IMR-90 (cell line): ENCODE results near the gene CMTM8. TPM values are rescaled to one million over a fixed set of nuclear protein-coding genes. Genes with fewer than 3 reads are reported as not detected.

Experiments used
- ATAC-seq: fragments of 200-7000 bp; cut with Tn5 transposase; 2 replicates; pipeline ENCODE4 v1.9.1; 2020; ENCODE audit warnings: low read depth, mild to moderate bottlenecking, moderate library complexity
- BruUV-seq: library from RNA; stranded (reverse); fragments of 400-500 nt; replicated peaks from 2 replicates; lab custom pipeline; 2021; lab: Mats Ljungman, UMichigan
- CTCF ChIA-PET: fragments of 300-600 bp; formaldehyde crosslinking; extraction: SDS; loops from one replicate; lab custom pipeline; 2021; ENCODE audit warnings: antibody characterized with exemption; lab: Yijun Ruan, JAX
- POLR2A ChIA-PET: fragments of 300-600 bp; sonication (Branson Sonifier 250); formaldehyde crosslinking; loops from one replicate; lab custom pipeline; 2022; ENCODE audit warnings: antibody characterized with exemption; ENCODE audit not compliant: unreplicated experiment; lab: Charles Lee
- DNase-seq: peaks from one replicate; pipeline ENCODE4 v3.0.0; 2013
- H2AFZ ChIP-seq: replicated peaks from 2 replicates; pipeline ENCODE3; 2013; ENCODE audit warnings: low read length, mild to moderate bottlenecking; ENCODE audit not compliant: poor library complexity
- H2AK5ac ChIP-seq: 2 replicates; pipeline ENCODE4 v1.6.1; 2013; ENCODE audit warnings: low read depth, low read length, inconsistent platforms
- H2AK9ac ChIP-seq: replicated peaks from 2 replicates; pipeline ENCODE3; 2013; ENCODE audit warnings: mild to moderate bottlenecking, low read depth, low read length, moderate library complexity; ENCODE audit not compliant: poor library complexity
- H2BK120ac ChIP-seq: 2 replicates; pipeline ENCODE4 v1.6.1; 2013; ENCODE audit warnings: low read depth, low read length, inconsistent platforms
- H2BK15ac ChIP-seq: 3 replicates; pipeline ENCODE4 v1.6.1; 2013; ENCODE audit warnings: low read depth, low read length, inconsistent platforms
- H2BK20ac ChIP-seq: 2 replicates; pipeline ENCODE4 v1.6.1; 2013; ENCODE audit warnings: low read depth, mild to moderate bottlenecking, inconsistent platforms, low read length, moderate library complexity
- H2BK5ac ChIP-seq: 2 replicates; pipeline ENCODE4 v1.6.1; 2013; ENCODE audit warnings: mild to moderate bottlenecking, low read depth, low read length, inconsistent platforms; ENCODE audit not compliant: poor library complexity, severe bottlenecking
- H3K14ac ChIP-seq: replicated peaks from 2 replicates; pipeline ENCODE4 v1.6.1; 2013; ENCODE audit warnings: low read depth, low read length, inconsistent platforms
- H3K18ac ChIP-seq: 2 replicates; pipeline ENCODE4 v1.6.1; 2013; ENCODE audit warnings: low read depth, low read length, control low read depth
- H3K23ac ChIP-seq: 2 replicates; pipeline ENCODE4 v1.6.1; 2013; ENCODE audit warnings: low read depth, low read length, inconsistent platforms
- H3K27ac ChIP-seq: 2 replicates; pipeline ENCODE4 v1.5.1; 2013; ENCODE audit warnings: mild to moderate bottlenecking, control low read depth, low read length; ENCODE audit not compliant: insufficient read depth
- H3K27me3 ChIP-seq: 2 replicates; pipeline ENCODE4 v1.6.1; 2013; ENCODE audit warnings: low read length; ENCODE audit not compliant: control insufficient read depth, insufficient read depth
- H3K36me3 ChIP-seq: 2 replicates; pipeline ENCODE4 v1.6.1; 2013; ENCODE audit warnings: low read length, mixed read lengths; ENCODE audit not compliant: control insufficient read depth, insufficient read depth
- H3K4ac ChIP-seq: 2 replicates; pipeline ENCODE4 v1.6.1; 2013; ENCODE audit warnings: low read depth, low read length, inconsistent platforms
- H3K4me1 ChIP-seq: 2 replicates; pipeline ENCODE4 v1.6.1; 2013; ENCODE audit warnings: low read length, mixed read lengths; ENCODE audit not compliant: control insufficient read depth, insufficient read depth
- H3K4me2 ChIP-seq: 2 replicates; pipeline ENCODE4 v1.6.1; 2013; ENCODE audit warnings: low read depth, mild to moderate bottlenecking, control low read depth, low read length, moderate library complexity
- H3K4me3 ChIP-seq: 2 replicates; pipeline ENCODE4 v1.5.1; 2013; ENCODE audit warnings: low read depth, mild to moderate bottlenecking, control low read depth, low read length, moderate library complexity; ENCODE audit not compliant: insufficient read depth
- H3K56ac ChIP-seq: 2 replicates; pipeline ENCODE4 v1.6.1; 2013; ENCODE audit warnings: low read length, inconsistent platforms; ENCODE audit not compliant: insufficient read depth; ENCODE audit errors: extremely low read depth
- H3K79me1 ChIP-seq, 2 experiments: 2 replicates each; pipeline ENCODE4 v1.6.1; 2013; ENCODE audit warnings: low read length in 2 of 2, inconsistent platforms in 1 of 2, low read depth in 1 of 2
- H3K9ac ChIP-seq: 2 replicates; pipeline ENCODE4 v1.6.1; 2013; ENCODE audit warnings: low read depth, low read length, control low read depth
- H3K9me1 ChIP-seq: 2 replicates; pipeline ENCODE4 v1.6.1; 2013; ENCODE audit warnings: low read length, inconsistent platforms; ENCODE audit not compliant: insufficient read depth
- H3K9me3 ChIP-seq: 2 replicates; pipeline ENCODE4 v1.6.1; 2013; ENCODE audit warnings: low read length; ENCODE audit not compliant: control insufficient read depth, insufficient read depth
- H4K20me1 ChIP-seq: 2 replicates; pipeline ENCODE4 v1.6.1; 2013; ENCODE audit warnings: low read length, inconsistent platforms; ENCODE audit not compliant: insufficient read depth
- H4K5ac ChIP-seq: 2 replicates; pipeline ENCODE4 v1.6.1; 2013; ENCODE audit warnings: mild to moderate bottlenecking, low read depth, low read length, control low read depth
- H4K8ac ChIP-seq, 2 experiments: 2 replicates each; pipeline ENCODE4 v1.6.1; 2013; ENCODE audit warnings: low read depth in 2 of 2, low read length in 2 of 2, control low read depth in 1 of 2, inconsistent platforms in 1 of 2
- H4K91ac ChIP-seq: 2 replicates; pipeline ENCODE4 v1.6.1; 2013; ENCODE audit warnings: low read depth, low read length, inconsistent platforms; ENCODE audit not compliant: insufficient read depth
- BHLHE40 ChIP-seq: fragments of 150-350 bp; IDR thresholded peaks from 2 replicates; pipeline ENCODE4 v1.6.1; 2016; ENCODE audit warnings: mild to moderate bottlenecking, low read depth, low read length
- CEBPB ChIP-seq: IDR thresholded peaks from 2 replicates; pipeline ENCODE4 v1.6.1; 2012; ENCODE audit warnings: low read depth, low read length, improper control_type of control experiment
- CHD1 ChIP-seq: IDR thresholded peaks from 2 replicates; pipeline ENCODE4 v1.6.1; 2012; ENCODE audit warnings: low read depth, low read length, improper control_type of control experiment
- FOS ChIP-seq: fragments of 150-350 bp; IDR thresholded peaks from 2 replicates; pipeline ENCODE4 v1.6.1; 2016; ENCODE audit warnings: low read depth, low read length
- MAFK ChIP-seq: IDR thresholded peaks from 2 replicates; pipeline ENCODE4 v1.6.1; 2012; ENCODE audit warnings: low read depth, low read length, improper control_type of control experiment
- MAZ ChIP-seq: IDR thresholded peaks from 2 replicates; pipeline ENCODE4 v1.6.1; 2012; ENCODE audit warnings: low read depth, mild to moderate bottlenecking, low read length, improper control_type of control experiment, moderate library complexity, borderline replicate concordance
- MXI1 ChIP-seq: IDR thresholded peaks from 2 replicates; pipeline ENCODE4 v1.6.1; 2012; ENCODE audit warnings: low read depth, mild to moderate bottlenecking, low read length, moderate library complexity, borderline replicate concordance
- NFE2L2 ChIP-seq: fragments of 150-350 bp; IDR thresholded peaks from 2 replicates; pipeline ENCODE4 v1.6.1; 2016; ENCODE audit warnings: low read depth, mild to moderate bottlenecking, low read length
- POLR2A ChIP-seq: IDR thresholded peaks from 2 replicates; pipeline ENCODE4 v1.6.1; 2012; ENCODE audit warnings: mild to moderate bottlenecking, low read depth, low read length
- RAD21 ChIP-seq: IDR thresholded peaks from 2 replicates; pipeline ENCODE4 v1.6.1; 2012; ENCODE audit warnings: low read length, improper control_type of control experiment
- RCOR1 ChIP-seq: IDR thresholded peaks from 2 replicates; pipeline ENCODE4 v1.6.1; 2012; ENCODE audit warnings: mild to moderate bottlenecking, low read length, improper control_type of control experiment; ENCODE audit not compliant: insufficient replicate concordance
- RFX5 ChIP-seq: IDR thresholded peaks from 2 replicates; pipeline ENCODE4 v1.8.0; 2012; ENCODE audit warnings: low read depth, mild to moderate bottlenecking, low read length, moderate library complexity
- SMC3 ChIP-seq: fragments of 150-350 bp; IDR thresholded peaks from 2 replicates; pipeline ENCODE4 v1.6.1; 2016; ENCODE audit warnings: low read depth, mild to moderate bottlenecking, antibody characterized with exemption, low read length, moderate library complexity
- WGBS, 2 experiments: methylation state at CpG; one replicate each; pipeline versions ENCODE4 v1.1.5 to v1.1.7; 2013; ENCODE audit warnings: missing lambda C conversion rate in 2 of 2; ENCODE audit not compliant: insufficient read length in 1 of 2; ENCODE audit errors: extremely low coverage in 2 of 2; 5-methylcytosine and 5-hydroxymethylcytosine counted together
- dilution Hi-C: fragments of 300-500 bp; cut with HindIII; formaldehyde crosslinking; loops from one replicate; pipeline ENCODE4 v1.14.3; 2018; ENCODE audit warnings: low sequenced_read_pairs; ENCODE audit not compliant: unreplicated experiment
- in situ Hi-C: fragments of 300-500 bp; cut with MboI; formaldehyde crosslinking; loops from 3 replicates; pipeline ENCODE4 v1.14.3; 2019; ENCODE audit warnings: low sequenced_read_pairs, inconsistent platforms, mixed read lengths
- intact Hi-C: fragments of 100-400 bp; cut with micrococcal nuclease; formaldehyde crosslinking; loops from 2 replicates; pipeline ENCODE4 v1.10.0; 2022
- polyA plus RNA-seq, 3 experiments: library from polyadenylated mRNA; depleted of rRNA; stranded (reverse); fragments of >200 nt; gene quantifications; 2 replicates each; pipeline ENCODE4 v1.2.3, GENCODE V29; 2012; ENCODE audit warnings: low replicate concordance in 1 of 3
- total RNA-seq: library from RNA; depleted of rRNA; stranded (reverse); fragments of >200 nt; gene quantifications from 2 replicates; pipeline ENCODE4 v1.2.3, GENCODE V29; 2012
- TF ChIP-seq, protein P1 (sequence below): fragments of 150-350 bp; IDR thresholded peaks from 2 replicates; pipeline ENCODE4 v1.6.1; 2016; ENCODE audit warnings: low read depth, mild to moderate bottlenecking, low read length, moderate library complexity, borderline replicate concordance
- TF ChIP-seq, protein P2 (sequence below): fragments of 150-350 bp; IDR thresholded peaks from 2 replicates; pipeline ENCODE4 v1.6.1; 2017; ENCODE audit warnings: mild to moderate bottlenecking, antibody characterized with exemption, low read length, low read depth
- TF ChIP-seq, protein P3 (sequence below): conservative IDR thresholded peaks from 2 replicates; pipeline ENCODE4 v1.5.1; 2012; ENCODE audit warnings: mild to moderate bottlenecking, low read depth, low read length, improper control_type of control experiment

CMTM8 gene
- total and polyA plus RNA-seq, 2 of the 4 experiments (the other 2 are of a cell fraction), result 0.15 TPM; not detected in 1

DNA sequence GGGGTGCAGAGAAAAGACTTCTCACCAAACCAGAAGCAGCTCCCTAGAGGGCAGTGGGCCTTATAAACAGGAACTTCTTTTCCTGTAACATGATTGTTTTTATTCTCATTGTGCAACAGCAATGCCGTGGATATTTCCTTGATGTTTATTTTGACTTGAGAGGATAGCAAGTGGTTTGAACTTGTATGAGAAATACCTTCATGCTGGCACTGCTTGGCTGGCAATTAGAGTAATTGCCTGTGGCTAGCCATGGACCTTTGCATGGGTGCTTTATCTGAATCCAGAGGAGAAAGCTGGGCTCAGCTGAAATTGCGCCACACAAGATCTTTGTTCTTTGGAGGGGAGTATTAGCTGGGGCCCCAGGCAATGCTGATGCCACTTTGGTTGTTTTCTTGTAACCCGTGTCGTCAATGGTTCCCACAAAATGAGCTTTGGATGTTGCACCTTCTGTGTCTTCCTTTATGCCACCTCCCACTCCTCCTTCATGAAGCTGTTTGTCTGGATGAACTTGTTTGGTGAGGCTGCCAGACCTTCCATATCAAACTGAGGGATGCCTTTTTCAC, 37.9 kb downstream of the CMTM8 start:
- Histone ChIP-seq H4K20me1 (no peaks in the 10 kb centered on the region), H3K4ac (no peak overlapping the region), H3K36me3 (no peaks in the 10 kb centered on the region), H3K79me1 (no peaks in the 10 kb centered on the region), H2AK5ac (no peak overlapping the region), H2BK120ac (no peak overlapping the region), H3K27ac (no peak overlapping the region), H3K9me3 (no peaks in the 10 kb centered on the region), H4K91ac (no peak overlapping the region), H2BK20ac (no peak overlapping the region), H4K8ac (no peak overlapping the region), H2AFZ (no peak overlapping the region), H3K27me3 (peaks cover 9% of the 10 kb centered on the region), H3K4me3 (no peak overlapping the region), H3K9me1 (no peaks in the 10 kb centered on the region), H3K18ac (no peak overlapping the region), H3K4me1 (peaks cover 3% of the 10 kb centered on the region; the same call in 1 of the 2 replicates), H2BK15ac (no peak overlapping the region), H3K23ac (no peak overlapping the region), H3K56ac (no peak overlapping the region), H4K5ac (no peak overlapping the region), H3K14ac (no peak overlapping the region), H3K4me2 (no peak overlapping the region), H2AK9ac (no peak overlapping the region), H3K9ac (no peak overlapping the region), H2BK5ac (no peak overlapping the region)
- BruUV-seq, result no TSS peak
- intact Hi-C loops, result no loop called here
- ATAC-seq (peak; percentile 60), DNase-seq (peak; percentile 8)
- no CpG with 5 or more reads among the region's 4 CpGs for WGBS, 2 experiments
- dilution Hi-C loops, result no loop called here
- TF ChIP-seq RFX5 (no peak), CHD1 (no peak), MAFK (no peak), MAZ (no peak), POLR2A (no peak), MXI1 (no peak), RCOR1 (no peak), NFE2L2 (no peak), CEBPB (no peak), BHLHE40 (no peak), SMC3 (no peak), FOS (no peak), RAD21 (no peak)
- TF ChIP-seq, protein P1, sequence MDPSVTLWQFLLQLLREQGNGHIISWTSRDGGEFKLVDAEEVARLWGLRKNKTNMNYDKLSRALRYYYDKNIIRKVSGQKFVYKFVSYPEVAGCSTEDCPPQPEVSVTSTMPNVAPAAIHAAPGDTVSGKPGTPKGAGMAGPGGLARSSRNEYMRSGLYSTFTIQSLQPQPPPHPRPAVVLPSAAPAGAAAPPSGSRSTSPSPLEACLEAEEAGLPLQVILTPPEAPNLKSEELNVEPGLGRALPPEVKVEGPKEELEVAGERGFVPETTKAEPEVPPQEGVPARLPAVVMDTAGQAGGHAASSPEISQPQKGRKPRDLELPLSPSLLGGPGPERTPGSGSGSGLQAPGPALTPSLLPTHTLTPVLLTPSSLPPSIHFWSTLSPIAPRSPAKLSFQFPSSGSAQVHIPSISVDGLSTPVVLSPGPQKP, result no peak
- TF ChIP-seq, protein P2, sequence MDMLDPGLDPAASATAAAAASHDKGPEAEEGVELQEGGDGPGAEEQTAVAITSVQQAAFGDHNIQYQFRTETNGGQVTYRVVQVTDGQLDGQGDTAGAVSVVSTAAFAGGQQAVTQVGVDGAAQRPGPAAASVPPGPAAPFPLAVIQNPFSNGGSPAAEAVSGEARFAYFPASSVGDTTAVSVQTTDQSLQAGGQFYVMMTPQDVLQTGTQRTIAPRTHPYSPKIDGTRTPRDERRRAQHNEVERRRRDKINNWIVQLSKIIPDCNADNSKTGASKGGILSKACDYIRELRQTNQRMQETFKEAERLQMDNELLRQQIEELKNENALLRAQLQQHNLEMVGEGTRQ, result no peak
- TF ChIP-seq, protein P3, sequence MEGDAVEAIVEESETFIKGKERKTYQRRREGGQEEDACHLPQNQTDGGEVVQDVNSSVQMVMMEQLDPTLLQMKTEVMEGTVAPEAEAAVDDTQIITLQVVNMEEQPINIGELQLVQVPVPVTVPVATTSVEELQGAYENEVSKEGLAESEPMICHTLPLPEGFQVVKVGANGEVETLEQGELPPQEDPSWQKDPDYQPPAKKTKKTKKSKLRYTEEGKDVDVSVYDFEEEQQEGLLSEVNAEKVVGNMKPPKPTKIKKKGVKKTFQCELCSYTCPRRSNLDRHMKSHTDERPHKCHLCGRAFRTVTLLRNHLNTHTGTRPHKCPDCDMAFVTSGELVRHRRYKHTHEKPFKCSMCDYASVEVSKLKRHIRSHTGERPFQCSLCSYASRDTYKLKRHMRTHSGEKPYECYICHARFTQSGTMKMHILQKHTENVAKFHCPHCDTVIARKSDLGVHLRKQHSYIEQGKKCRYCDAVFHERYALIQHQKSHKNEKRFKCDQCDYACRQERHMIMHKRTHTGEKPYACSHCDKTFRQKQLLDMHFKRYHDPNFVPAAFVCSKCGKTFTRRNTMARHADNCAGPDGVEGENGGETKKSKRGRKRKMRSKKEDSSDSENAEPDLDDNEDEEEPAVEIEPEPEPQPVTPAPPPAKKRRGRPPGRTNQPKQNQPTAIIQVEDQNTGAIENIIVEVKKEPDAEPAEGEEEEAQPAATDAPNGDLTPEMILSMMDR, result no peak
- ChIA-PET POLR2A (no interaction called here), CTCF (no interaction called here)
- in situ Hi-C loops, result loop anchor here (25.0 kb wide), 1 partner anchor 386 kb away; no protein-coding TSS in a partner anchor
